GM19351 (cell line): ENCODE measurements around the gene FNDC10.
"Not testable (repeated sequence)": the region's sequence is repeated elsewhere in the genome, so short reads cannot be mapped to it uniquely, and the experiment has no call there.

ENCODE experiments used
- ATAC-seq: cut with Tn5 transposase; IDR thresholded peaks from one replicate; pipeline ENCODE4 v1.9.1; 2021; ENCODE audit warnings: mild to moderate bottlenecking, moderate library complexity; ENCODE audit not compliant: unreplicated experiment

FNDC10 gene

DNA sequence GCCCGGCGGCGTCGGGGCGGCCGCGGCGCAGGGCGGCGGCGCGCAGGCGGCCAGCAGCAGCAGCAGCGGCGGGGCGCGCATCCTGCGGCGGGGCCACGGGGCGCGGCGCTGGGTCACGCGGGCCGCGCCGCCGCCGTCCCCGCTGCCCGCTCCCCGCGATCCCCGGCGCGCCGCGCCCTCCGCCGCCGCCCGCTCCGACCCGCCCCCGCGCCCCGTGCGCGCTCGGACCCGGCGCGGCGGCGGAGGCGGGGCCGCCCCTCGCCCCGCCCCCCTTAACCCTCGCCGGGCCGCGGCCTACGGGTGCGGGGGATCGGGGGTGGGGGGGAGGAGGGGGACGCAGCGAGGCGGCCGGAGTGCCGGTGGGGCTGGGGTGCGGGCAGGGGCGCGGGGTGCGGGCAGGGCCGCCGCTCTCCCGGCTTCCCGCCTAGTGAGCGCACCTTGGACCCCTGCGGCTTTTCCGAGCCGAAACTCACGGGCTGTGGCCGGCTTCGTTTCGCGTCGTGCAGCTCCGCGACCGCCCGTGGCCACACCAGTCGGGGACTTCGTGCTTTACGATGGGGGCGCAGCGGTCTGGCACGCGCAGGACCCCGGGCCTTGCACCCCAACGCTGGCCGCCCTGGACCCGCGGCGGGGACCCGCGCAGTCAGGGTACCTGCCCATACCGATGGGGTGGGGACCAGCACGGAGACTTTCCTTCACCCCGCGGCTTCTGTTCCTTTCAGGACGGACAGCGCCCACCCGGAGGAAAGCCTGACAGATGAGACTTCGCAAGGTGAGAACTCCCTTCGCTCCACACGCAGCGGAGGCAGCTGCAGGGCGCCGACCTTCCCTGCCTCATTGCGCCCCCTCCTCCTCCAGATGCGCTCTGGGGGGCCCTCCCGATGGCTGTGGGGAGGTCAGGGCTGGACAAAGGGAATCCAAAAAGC lies at the start of gene FNDC10:
FNDC10 (minus strand) TSS at position 201 of the 926 bp plus-strand sequence; CDS start at position 81, 120 bp downstream.
- ATAC-seq, result no peak

DNA sequence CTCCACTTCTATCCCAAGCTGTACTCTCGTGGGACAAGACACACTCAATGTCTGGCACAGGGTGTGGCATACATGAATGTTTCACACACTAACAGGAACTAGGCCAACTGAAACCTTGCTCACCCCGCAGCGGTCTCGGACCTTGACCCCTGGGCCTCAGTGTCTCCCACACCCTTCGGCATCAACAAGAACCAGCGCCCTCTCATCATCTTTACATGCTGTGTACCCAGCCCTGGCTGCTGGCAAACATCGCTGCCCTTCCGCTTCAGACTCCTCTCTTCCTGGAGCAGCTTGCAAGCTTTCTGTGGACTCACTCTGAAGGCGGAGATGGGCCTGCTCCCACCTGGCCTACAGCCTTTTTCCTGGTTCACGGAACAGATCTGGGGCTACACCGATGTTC lies 48.3 kb upstream of the FNDC10 start:
- not testable (repeated sequence) for ATAC-seq

DNA sequence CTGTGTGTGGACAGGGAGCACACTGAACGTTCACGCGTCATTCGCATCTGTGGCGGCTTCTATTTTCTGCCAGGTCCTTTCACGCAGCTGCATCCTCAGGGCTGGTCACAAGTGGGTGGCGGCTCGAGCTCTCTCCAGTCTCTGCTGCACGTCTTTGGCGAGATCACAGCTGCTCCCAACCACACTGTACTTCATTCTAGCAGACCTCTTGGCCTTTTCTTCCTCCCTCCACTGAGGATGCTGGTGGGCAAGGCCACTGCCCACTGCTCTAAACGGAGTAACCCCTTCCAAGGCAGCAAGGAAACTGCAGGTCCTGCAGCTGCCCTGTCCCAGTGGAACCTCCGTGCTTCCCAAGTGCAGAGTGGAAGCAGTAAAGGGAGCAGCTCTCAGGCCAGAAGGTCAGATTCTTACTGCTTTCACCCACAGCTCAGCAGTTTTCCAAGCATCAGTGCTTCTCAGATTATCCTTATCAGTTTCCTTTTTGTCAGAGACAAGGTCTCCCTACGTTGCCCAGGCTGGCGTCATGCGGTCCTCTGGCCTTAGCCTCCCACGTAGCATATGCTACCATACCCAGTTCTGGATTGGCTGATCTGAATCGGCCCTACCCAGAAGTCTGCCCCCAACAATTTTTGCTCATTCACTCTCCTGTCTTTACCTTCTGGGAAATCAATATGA lies 47.8 kb upstream of the FNDC10 start:
- not testable (repeated sequence) for ATAC-seq

DNA sequence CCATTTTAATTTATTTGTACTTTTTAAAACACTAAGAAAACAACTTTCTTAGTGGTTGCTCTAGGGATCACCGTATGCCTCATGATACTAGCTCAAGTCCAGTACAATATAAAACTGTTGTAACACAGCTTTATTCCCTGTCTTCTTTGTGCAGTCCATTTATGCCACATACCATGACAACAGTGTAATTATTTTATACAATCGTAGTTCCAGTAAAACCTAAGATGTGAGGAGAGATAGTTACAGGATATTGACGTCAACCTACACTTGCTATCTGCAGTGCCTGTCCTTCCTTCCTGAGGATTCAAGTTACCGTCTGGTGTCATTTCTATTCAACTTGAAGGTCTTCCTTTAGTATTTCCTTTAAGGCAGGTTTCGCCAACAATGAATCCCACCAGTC lies 46.4 kb upstream of the FNDC10 start:
- not testable (repeated sequence) for ATAC-seq

DNA sequence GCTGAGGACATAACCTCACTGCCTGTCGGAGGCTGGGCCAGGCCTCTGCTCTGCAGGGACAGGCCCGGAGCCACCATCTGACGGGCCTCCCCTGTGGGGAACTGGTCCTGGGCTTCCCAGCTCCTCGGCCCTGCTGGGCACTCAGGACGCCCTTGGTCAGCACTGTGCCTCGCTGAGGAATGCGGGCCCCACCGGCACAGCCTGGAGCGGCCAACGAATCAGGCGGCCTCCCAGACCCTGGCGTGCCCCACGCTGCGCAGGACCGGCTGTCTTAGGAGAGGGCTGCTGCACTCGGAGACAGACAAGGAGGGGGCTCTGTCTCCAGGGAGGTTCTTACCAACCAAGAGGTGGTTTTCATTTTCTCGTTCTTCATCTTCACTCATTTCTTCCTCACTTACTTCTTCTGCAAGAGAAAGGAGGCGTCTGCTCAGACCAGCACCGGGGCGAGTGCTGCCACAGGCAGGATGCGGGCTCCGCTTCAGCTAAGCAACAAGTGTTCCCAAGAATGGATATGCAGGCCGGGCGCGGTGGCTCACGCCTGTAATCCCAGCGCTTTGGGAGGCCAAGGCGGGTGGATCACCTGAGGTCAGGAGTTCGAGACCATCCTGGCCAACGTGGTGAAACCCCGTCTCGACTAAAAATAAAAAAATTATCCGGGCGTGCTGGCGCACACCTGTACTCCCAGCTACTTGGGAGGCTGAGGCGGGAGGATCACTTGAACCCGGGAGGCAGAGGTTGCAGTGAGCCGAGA lies 41.0 kb upstream of the FNDC10 start:
- not testable (repeated sequence) for ATAC-seq

DNA sequence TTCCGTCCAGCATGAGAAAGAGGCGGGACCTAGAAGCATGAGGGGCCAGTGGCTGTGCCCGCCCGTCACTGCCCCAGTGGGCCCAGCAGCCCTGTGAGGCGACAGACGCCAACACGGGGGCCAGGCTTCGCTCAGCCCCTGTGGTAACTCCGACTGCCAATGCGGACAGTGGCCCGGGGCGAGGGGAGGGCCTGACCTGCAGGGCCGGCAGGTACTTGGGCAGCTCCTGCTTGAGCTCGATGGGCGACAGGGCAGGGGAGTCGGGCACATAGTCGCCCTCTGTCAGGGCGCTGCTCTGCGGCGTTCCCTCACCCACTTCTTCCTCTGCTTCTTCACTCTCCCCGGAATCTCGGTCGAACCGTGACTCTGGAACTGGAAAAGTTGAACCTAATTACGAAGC lies 40.1 kb upstream of the FNDC10 start:
- ATAC-seq, result not testable (repeated sequence)

DNA sequence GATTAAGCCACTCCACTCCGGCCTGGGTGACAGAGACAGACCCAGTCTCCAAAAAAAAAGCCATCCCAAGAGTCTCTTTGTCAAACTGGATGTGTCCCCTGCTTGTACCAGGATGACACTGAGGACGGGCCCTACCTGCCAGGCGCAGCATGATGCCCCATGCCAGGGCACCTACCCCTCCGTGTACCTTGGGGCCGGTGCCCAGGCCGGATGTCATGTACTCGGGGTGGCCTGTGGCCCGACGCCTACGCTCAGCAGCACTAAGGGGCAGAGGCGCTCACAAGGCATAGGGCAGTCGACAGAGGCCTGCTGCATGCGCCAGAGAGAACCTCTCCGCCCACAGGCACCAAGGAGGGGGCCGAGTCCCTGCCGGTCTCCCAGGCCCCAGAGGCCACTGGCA lies 39.4 kb upstream of the FNDC10 start:
- not testable (repeated sequence) for ATAC-seq

DNA sequence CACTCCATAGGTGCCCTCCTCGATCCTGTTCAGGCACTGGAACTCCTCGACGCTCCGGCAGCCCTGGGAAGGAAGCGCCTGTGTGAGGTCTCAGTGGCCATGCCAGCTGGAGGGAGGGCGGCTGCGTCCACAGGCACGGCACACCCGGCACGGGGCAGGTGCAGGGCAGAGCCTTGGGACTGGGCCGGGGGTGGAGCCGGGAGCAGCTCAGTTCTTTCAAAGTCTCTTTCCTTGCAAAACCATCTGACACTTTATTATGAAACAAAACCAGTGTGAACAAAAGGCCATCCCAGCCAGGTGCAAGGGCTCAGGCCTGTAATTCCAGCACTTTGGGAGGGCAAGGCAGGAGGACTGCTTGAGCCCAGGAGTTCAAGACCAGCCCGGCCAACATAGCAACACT lies 38.6 kb upstream of the FNDC10 start:
- ATAC-seq, result not testable (repeated sequence)

DNA sequence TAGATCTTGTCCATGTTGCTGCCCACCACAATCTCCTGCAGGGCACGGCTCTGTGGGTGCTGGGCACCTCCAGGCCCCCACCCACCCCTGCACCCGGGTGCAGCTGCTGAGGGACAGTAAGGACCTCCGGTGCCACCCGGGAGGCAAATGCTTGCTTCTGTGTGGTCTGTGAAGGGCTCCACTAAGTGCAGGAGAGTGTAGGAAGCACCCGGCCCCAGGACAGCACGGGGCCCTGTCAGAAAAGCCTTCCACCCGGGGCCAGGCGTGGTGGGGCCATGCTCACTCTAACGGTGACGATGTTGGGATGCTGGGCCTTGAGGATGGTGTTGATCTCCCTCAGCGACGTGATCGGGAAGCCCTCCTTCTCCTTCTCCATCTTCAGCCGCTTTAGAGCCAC lies 37.5 kb upstream of the FNDC10 start:
- ATAC-seq, result not testable (repeated sequence)

DNA sequence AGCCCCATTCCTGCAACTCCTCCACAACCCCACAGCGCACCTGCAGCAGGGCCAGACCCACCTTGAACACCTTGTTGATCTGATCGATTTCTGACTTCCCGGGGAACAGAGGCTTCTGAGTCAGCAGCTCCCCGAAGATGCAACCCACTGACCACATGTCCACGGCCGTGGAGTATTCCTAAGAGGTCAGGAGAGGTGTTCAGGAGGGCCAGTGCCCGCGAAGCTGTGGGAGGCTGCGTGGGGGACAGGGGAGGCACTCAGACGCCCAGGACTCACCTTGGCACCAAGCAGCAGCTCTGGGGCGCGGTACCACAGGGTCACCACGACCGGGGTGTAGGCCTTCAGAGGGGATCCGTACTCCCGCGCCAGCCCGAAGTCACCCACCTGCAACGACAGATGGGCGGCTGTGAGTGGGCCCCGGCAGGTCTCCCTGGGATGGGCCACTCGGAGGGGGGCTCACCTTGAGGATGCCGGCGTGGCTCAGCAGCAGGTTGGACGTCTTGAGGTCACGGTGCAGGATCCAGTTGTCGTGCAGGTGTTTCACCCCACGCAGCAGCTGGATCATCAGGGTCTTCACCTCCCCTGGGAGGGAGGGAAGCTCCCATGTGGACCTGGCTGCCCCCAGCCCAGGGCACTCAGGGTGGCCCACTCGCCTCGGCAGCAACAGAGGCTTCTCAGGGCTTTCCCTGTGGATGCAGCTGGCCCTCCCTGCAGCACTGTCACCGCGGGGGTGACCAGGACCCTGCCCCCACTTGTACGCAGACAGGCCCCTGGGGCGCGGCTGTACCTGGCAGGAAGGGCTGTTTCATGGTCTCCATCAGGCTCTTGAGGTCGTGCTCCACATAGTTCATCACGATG lies 36.9 kb upstream of the FNDC10 start:
- not testable (repeated sequence) for ATAC-seq

DNA sequence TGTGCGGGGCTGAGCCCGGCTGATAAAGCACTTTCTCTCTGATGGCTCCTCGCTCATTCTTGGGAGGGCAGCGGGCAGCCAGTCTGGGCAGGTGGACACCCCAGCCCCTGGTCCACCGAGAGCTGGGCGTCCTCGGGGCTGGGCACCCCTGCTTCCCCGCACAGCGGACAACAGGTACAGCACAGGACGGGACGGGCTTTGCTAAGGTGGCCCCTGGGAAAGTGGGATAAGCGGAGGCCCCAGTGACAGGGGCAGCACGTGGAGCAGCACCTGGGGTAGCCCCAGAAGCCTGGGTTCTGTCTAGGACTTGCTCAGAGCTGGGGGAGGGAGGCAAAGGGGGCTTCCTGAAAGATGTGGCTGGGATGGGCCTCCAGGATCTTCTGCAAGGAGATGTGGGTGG lies 34.7 kb upstream of the FNDC10 start:
- ATAC-seq, result not testable (repeated sequence)

DNA sequence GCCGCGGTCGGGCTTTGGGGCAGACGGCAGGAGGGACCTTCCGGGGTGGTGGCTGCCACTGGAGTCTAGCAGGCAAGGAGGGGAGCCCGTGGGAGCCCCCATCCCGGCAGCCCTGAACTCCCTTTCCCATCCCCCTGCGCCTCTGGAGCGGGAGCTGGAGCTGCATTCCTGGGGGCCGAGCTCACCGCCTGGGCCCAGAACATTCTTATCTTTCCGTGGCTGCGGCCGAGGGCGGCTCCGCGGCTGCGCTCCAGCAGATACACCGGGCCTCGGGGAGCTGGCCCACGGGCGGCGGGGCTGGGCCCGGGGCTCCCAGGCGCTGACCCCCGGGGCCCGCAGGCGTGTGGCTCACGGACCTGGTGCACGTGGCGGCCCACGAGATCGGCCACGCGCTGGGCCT lies 33.5 kb upstream of the FNDC10 start:
- not testable (repeated sequence) for ATAC-seq

DNA sequence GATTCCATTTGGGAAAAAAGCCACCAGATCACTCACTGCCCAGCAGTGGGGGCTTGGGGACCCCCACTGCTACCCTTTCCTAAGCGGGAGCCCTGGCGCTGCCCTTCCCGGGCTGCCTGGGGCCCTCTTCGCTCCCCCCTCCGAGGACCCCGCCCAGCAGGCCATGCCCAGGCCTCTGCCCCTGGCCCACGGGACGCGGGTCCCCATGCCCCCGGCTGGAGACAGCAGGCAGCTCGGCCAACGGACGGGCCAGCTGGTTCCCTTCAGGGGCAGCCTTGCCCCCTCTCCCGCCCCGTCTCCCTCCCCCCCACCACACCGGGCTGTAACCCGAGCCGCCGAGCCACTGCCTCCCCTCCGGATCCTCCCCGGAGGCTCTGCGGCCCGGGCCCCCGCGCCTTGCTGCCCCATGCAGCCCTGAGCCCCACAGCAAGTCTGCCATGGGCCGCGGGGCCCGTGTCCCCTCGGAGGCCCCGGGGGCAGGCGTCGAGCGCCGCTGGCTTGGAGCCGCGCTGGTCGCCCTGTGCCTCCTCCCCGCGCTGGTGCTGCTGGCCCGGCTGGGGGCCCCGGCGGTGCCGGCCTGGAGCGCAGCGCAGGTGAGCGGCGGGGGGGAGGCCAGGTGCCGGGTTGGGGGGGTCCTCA lies 32.0 kb upstream of the FNDC10 start, which contains the start of gene MMP23B:
MMP23B (plus strand) TSS at position 392 of the 639 bp plus-strand sequence; CDS start at position 438, 46 bp downstream.
- ATAC-seq, result no peak

DNA sequence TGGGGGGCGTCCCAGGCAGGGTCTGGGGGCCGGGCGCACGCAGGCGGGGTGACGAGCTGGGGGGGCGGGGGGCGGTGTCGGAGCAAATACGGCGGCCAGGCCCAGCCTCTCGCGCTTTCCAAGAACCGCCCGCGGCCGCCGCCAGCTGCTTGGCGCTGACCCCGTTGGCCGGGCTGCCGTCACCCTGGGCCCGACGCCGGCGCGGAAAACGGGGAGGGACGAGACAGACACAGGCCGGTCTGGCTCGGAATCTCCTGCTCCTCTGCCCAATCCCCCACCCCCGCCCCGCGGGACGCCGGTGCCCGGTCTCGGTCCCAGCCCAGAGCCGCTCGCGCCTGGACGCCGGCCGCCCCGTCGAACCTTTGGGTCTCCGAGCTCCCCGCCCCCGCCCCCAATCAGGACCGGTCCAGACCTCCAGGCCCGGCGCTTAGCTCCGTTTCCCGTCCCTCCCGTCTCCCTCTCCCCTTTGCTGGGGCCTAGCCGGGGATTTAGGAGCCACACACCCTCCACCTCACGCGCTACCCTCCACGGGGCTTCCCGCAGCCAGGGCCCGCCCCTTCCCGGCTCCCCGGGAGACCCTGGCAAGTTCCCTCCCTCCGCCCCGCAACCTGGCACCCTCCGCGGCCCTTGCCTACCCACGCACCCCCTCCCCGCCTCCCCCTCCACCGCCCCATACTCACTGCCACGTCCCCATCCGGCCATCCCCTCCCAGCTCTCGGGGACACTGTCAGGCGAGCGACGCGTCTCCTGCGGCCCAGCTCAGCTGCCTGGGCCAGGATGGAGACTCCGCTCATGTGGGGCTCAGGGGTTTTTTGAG lies 31.2 kb upstream of the FNDC10 start:
- ATAC-seq, result no peak

DNA sequence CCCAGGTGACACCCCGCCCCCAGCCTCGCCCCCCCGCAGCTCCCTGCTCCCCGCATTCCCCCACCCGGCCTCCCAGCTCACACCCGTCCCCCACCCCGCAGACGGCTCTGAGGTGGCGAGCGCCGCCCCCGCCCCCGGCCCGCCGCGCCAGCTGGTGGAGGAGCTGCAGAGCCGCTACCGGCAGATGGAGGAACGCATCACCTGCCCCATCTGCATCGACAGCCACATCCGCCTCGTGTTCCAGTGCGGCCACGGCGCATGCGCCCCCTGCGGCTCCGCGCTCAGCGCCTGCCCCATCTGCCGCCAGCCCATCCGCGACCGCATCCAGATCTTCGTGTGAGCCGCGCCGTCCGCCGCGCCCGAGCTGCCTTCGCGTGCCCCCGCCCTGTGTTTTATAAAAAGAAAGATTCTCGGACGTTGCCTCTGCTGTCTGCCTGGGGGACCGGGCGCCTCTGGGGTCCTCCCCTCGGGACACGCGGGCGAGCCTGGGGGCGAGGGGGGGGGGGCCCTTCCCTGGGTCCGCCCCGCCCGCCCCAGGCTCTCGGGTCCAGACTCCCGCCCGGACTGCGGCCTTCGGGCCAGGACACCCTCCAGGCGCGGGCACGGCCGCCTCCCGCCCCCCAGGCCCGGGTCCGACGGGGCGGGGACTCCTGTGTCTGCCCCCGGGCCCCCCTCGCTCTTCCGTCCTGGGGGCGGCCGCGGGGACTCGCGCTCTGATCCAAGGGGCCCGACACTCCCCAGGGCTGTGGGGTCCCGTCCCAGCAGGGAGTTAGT lies 30.4 kb upstream of the FNDC10 start:
- ATAC-seq, result peak; percentile 78

DNA sequence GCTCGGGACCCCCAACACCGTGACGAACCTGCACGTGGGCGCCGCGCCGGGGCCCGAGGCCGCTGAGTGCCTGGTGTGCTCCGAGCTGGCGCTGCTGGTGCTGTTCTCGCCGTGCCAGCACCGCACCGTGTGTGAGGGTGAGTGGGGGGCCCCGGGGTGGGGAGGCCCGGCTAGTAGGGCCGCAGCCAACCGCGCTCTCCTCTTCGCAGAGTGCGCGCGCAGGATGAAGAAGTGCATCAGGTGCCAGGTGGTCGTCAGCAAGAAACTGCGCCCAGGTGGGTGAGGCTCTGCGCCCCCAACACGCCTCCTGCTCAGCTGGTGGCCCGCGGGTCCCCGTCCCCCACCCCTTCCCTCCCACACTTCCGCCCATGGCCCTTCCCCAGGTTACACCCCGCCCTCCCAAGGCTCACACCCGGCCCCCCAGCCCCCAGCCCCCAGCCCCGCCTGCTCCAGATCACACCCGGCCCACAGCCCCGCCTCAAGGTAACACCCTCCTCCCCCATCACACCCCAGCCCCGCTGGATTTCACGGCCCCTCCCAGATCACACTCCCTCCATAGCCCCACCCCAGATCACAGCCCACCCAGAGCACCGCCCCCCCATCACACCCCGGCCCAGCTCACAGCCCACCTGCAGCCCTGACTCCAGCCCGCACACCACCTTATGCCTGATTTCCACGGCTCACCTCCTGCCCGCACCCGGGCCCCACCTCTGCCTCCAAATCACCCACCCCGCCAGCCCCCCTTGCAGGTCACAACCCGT lies 29.7 kb upstream of the FNDC10 start:
- ATAC-seq, result no peak

DNA sequence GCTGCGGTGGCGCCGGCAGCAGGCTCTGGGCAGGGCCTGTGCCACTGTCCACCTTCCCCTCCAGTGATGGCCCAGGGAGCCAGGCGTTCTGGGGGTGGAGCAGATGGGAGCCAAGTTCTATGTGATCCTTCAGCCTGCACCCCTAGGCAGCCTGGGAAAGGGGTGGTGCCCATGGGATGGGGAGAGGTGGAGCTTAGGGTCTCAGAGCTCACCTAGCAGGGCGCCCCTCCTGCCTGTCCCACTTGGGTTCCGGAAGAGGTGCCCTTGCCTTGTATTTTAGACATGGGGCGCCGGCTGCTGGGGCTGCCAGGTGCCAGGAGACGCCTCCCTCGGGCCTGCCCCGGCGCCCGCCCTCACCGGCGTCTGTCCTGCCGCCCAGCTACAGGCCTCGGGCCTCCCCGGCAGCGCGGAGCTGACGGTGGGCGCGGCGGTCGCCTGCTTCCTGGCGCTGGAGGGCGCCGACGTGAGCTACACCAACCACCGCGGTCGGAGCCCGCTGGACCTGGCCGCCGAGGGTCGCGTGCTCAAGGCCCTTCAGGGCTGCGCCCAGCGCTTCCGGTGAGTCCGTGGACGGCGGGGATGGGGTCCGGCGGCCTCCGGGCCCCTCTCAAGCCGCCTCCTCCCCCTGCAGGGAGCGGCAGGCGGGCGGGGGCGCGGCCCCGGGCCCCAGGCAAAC lies 29.0 kb upstream of the FNDC10 start:
- no peak for ATAC-seq
